Sigmoid colon (tissue), 4 donors: ENCODE results near the gene FAM13A.

Experiments used
- CTCF ChIP-seq, 4 experiments: fragments of 450-650 bp in 3 of 4; fragments of 200-600 bp in 1 of 4; IDR thresholded peaks; one replicate each; pipeline ENCODE4 v1.5.1; 2016 to 2019; ENCODE audit warnings: antibody characterized with exemption in 4 of 4, mild to moderate bottlenecking in 3 of 4, moderate library complexity in 2 of 4
- EP300 ChIP-seq, 4 donors: sonication (generic); formaldehyde crosslinking; IDR thresholded peaks; one replicate each; pipeline ENCODE4 v1.6.1; 2017; ENCODE audit warnings: antibody characterized with exemption in 4 of 4
- POLR2A ChIP-seq, 2 donors: fragments of 450-650 bp; IDR thresholded peaks; one replicate each; pipeline ENCODE4 v1.6.1; 2016; ENCODE audit warnings: antibody characterized with exemption in 2 of 2, mild to moderate bottlenecking in 2 of 2, moderate library complexity in 2 of 2
- POLR2AphosphoS5 ChIP-seq, 4 donors: sonication (generic); formaldehyde crosslinking; IDR thresholded peaks; one replicate each; pipeline ENCODE4 v1.6.1; 2017; ENCODE audit warnings: antibody characterized with exemption in 4 of 4

- TF ChIP-seq CTCF (IDR thresholded peaks at IDR 0.05) = no peak
- no peak for TF ChIP-seq POLR2AphosphoS5 (IDR thresholded peaks at IDR 0.05)
- no peak for TF ChIP-seq POLR2A (IDR thresholded peaks at IDR 0.05)
- no peak for TF ChIP-seq EP300 (IDR thresholded peaks at IDR 0.05)
Observed at GRCh38 chr4:88753658-88754571, 303.1 kb downstream of the FAM13A start.
